ENCODE data around the gene TTLL10. TPM values are rescaled to one million over a fixed set of nuclear protein-coding genes. Genes with fewer than 3 reads are reported as not detected.
"Not testable (repeated sequence)": the region's sequence is repeated elsewhere in the genome, so short reads cannot be mapped to it uniquely, and the experiment has no call there.

The TTLL10 gene
- total and polyA plus RNA-seq, 2 donors from 2014 or later, result 1.5 TPM; not detected in 1

DNA sequence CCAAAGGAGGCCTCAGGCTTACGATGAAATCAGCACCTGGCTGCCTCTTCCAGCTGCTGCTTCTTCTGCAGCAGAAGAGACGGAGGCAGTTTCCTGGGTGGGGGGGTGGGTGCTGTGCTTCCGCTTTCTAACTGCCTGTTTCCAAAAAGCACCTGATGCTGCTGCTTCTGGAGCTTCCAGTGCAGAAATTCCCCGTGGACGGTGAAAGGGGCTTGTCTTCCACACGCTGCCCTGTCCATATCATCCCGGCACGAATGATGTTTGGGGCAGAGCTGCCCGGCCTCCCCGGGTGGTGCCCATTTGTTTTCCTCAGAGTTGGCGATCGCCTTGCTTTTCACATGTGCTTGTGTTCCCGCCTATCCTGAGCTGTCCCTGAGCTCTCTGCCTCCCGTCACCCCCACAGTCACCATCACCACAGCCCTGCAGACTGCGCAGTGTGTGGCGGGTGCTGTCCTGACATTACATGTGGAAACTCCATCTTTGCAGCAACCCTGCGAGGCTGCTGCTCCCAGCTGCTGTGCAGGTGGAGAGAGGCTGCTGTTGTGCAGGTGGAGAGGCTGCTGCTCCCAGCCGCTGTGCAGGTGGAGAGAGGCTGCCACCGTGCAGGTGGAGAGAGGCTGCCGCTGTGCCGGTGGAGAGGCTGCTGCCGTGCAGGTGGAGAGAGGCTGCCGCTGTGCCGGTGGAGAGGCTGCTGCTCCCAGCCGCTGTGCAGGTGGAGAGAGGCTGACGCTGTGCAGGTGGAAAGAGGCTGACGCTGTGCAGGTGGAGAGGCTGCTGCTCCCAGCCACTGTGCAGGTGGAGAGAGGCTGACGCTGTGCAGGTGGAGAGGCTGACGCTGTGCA is 1.8 kb downstream of the TTLL10 start:
- Histone ChIP-seq H3K4me1 (ENCODE audit: control insufficient read depth in 2 of 3, insufficient read depth in 2 of 3, low read depth in 1 of 3, low read length in 3 of 3) (peaks cover 0 to 2% (median 0%) of the 10 kb centered on the region in 3 donors), H3K36me3 (ENCODE audit: control insufficient read depth in 2 of 3, insufficient read depth in 3 of 3, low read length in 3 of 3) (no peaks in the 10 kb centered on the region), H3K4me3 (ENCODE audit: low read length in 3 of 3) (no peak overlapping the region), H3K27ac (ENCODE audit: low read depth in 2 of 2, low read length in 2 of 2) (no peak overlapping the region), H3K9ac (ENCODE audit: low read length in 3 of 3) (no peak overlapping the region), H3K9me3 (ENCODE audit: control insufficient read depth in 2 of 3, insufficient read depth in 1 of 3, low read length in 3 of 3) (no peaks in the 10 kb centered on the region), H3K27me3 (ENCODE audit: control insufficient read depth, insufficient read depth, low read length) (peaks cover 2% of the 10 kb centered on the region)
- intact Hi-C loops (cut with DNase I), result no loop called here
- peak in 1 of 5 donors; percentile 62 for DNase-seq
- TF ChIP-seq, protein P1, sequence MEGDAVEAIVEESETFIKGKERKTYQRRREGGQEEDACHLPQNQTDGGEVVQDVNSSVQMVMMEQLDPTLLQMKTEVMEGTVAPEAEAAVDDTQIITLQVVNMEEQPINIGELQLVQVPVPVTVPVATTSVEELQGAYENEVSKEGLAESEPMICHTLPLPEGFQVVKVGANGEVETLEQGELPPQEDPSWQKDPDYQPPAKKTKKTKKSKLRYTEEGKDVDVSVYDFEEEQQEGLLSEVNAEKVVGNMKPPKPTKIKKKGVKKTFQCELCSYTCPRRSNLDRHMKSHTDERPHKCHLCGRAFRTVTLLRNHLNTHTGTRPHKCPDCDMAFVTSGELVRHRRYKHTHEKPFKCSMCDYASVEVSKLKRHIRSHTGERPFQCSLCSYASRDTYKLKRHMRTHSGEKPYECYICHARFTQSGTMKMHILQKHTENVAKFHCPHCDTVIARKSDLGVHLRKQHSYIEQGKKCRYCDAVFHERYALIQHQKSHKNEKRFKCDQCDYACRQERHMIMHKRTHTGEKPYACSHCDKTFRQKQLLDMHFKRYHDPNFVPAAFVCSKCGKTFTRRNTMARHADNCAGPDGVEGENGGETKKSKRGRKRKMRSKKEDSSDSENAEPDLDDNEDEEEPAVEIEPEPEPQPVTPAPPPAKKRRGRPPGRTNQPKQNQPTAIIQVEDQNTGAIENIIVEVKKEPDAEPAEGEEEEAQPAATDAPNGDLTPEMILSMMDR (IDR thresholded peaks at IDR 0.05; ENCODE audit: borderline replicate concordance, extremely low read depth, insufficient read depth), result no peak
- no peak for FAIRE-seq

DNA sequence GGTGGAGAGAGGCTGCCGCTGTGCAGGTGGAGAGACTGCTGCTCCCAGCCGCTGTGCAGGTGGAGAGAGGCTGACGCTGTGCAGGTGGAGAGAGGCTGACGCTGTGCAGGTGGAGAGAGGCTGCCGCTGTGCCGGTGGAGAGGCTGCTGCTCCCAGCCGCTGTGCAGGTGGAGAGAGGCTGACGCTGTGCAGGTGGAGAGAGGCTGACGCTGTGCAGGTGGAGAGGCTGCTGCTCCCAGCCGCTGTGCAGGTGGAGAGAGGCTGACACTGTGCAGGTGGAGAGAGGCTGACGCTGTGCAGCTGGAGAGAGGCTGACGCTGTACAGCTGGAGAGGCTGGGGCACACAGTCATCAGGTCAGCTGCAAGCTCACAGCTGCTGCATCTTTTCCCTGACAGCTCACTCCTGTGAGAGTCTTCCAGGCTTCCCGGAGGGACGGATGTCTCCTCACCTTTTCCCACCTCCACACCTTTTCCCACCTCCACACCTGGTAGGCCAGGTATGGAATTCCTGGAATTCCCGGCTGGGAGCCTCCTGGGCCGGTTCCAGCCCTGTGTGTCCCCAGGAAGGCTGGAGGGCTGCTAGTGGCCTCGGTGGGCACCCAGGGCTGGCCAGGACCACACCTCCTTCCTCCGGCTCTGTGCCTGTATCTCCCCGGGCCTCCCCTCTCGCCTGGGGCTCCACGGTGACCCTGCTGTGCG is 2.5 kb downstream of the TTLL10 start:
- DNase-seq, result peak in 3 of 5 donors; percentile 40 to 61 (median 52)
- H3K36me3 ChIP-seq (ENCODE audit: control insufficient read depth in 2 of 3, insufficient read depth in 3 of 3, low read length in 3 of 3); H3K27ac ChIP-seq (ENCODE audit: low read depth in 2 of 2, low read length in 2 of 2); FAIRE-seq; H3K9me3 ChIP-seq (ENCODE audit: control insufficient read depth in 2 of 3, insufficient read depth in 1 of 3, low read length in 3 of 3); H3K4me3 ChIP-seq (ENCODE audit: low read length in 3 of 3); H3K27me3 ChIP-seq (ENCODE audit: control insufficient read depth, insufficient read depth, low read length); H3K4me1 ChIP-seq (ENCODE audit: control insufficient read depth in 2 of 3, insufficient read depth in 2 of 3, low read depth in 1 of 3, low read length in 3 of 3); intact Hi-C loops (cut with DNase I); H3K9ac ChIP-seq (ENCODE audit: low read length in 3 of 3): not testable (repeated sequence)

DNA sequence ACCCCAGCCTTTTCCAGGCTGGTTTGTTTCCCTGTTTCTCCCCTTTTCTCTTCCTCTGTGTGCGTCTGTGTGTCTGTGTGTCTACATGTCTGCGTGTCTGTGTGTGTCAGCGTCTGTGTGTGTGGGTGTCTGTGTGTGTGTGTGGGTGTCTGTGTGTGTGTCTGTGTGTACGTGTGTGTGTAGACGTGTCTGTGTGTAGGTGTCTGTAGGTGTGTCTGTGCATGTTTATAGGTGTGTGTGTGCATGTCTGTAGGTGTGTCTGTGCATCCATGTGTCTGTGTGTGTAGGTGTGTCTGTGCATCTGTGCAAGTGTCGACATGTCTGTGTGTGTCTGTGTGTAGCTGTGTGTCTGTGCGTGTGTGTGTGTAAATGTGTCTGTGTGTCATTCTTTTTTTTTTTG is 3.3 kb downstream of the TTLL10 start:
- Histone ChIP-seq H3K9me3 (ENCODE audit: control insufficient read depth in 2 of 3, insufficient read depth in 1 of 3, low read length in 3 of 3) (no peaks in the 10 kb centered on the region), H3K27me3 (ENCODE audit: control insufficient read depth, insufficient read depth, low read length) (peaks cover 2% of the 10 kb centered on the region), H3K9ac (ENCODE audit: low read length in 3 of 3) (no peak overlapping the region), H3K4me3 (ENCODE audit: low read length in 3 of 3) (peak overlapping the region in 1 of 3 donors; percentile 26), H3K36me3 (ENCODE audit: control insufficient read depth in 2 of 3, insufficient read depth in 3 of 3, low read length in 3 of 3) (no peaks in the 10 kb centered on the region), H3K4me1 (ENCODE audit: control insufficient read depth in 2 of 3, insufficient read depth in 2 of 3, low read depth in 1 of 3, low read length in 3 of 3) (peaks cover 0 to 2% (median 0%) of the 10 kb centered on the region in 3 donors), H3K27ac (ENCODE audit: low read depth in 2 of 2, low read length in 2 of 2) (no peak overlapping the region)
- FAIRE-seq (no peak), DNase-seq (peak in 1 of 5 donors; percentile 12)
- TF ChIP-seq, protein P1 (IDR thresholded peaks at IDR 0.05; ENCODE audit: borderline replicate concordance, extremely low read depth, insufficient read depth), result no peak
- intact Hi-C loops (cut with DNase I), result no loop called here

Data from kidney (tissue), 14 donors.